Trophoblast cell (in vitro differentiated cells and primary cell): Measurements from ENCODE around the gene LYPD6B.
A peak's percentile ranks its signal among the peaks of the same experiment; 100 is the strongest.

Experiments used
- DNase-seq, 2 donors: peaks; one replicate each; pipeline ENCODE4 v3.0.0-alpha.2; 2016
- H2AFZ ChIP-seq: 2 replicates; pipeline ENCODE4 v1.6.1; 2013; ENCODE audit warnings: low read length, moderate library complexity, mild to moderate bottlenecking; ENCODE audit not compliant: insufficient read depth, poor library complexity
- H2AK5ac ChIP-seq: 2 replicates; pipeline ENCODE4 v1.6.1; 2013; ENCODE audit warnings: mild to moderate bottlenecking, low read length
- H2BK120ac ChIP-seq: 2 replicates; pipeline ENCODE4 v1.6.1; 2013; ENCODE audit warnings: low read length, mild to moderate bottlenecking, moderate library complexity; ENCODE audit not compliant: insufficient read depth, poor library complexity
- H2BK12ac ChIP-seq: 2 replicates; pipeline ENCODE4 v1.6.1; 2013; ENCODE audit warnings: mild to moderate bottlenecking, low read length, moderate library complexity
- H2BK5ac ChIP-seq: 2 replicates; pipeline ENCODE4 v1.6.1; 2013; ENCODE audit warnings: low read length, low read depth, moderate library complexity, mild to moderate bottlenecking; ENCODE audit not compliant: poor library complexity
- H3K14ac ChIP-seq: 2 replicates; pipeline ENCODE4 v1.6.1; 2013; ENCODE audit warnings: mild to moderate bottlenecking, low read length
- H3K18ac ChIP-seq: 2 replicates; pipeline ENCODE4 v1.6.1; 2013; ENCODE audit warnings: mild to moderate bottlenecking, low read length
- H3K23ac ChIP-seq: 2 replicates; pipeline ENCODE4 v1.6.1; 2013; ENCODE audit warnings: low read length
- H3K27ac ChIP-seq: 2 replicates; pipeline ENCODE4 v1.5.1; 2013; ENCODE audit warnings: low read depth, mild to moderate bottlenecking, inconsistent platforms, low read length, moderate library complexity
- H3K27me3 ChIP-seq: 2 replicates; pipeline ENCODE4 v1.6.1; 2013; ENCODE audit warnings: inconsistent platforms, mild to moderate bottlenecking, low read length, moderate library complexity; ENCODE audit not compliant: insufficient read depth
- H3K36me3 ChIP-seq, 2 experiments: 1 replicate in 1 of 2; 2 replicates in 1 of 2; pipeline ENCODE4 v1.6.1; 2013; ENCODE audit warnings: low read length in 2 of 2, mild to moderate bottlenecking in 2 of 2, moderate library complexity in 1 of 2; ENCODE audit not compliant: insufficient read depth in 2 of 2, control insufficient read depth in 1 of 2
- H3K4ac ChIP-seq: 2 replicates; pipeline ENCODE4 v1.6.1; 2013; ENCODE audit warnings: low read depth, mild to moderate bottlenecking, low read length, moderate library complexity
- H3K4me1 ChIP-seq, 2 experiments: 1 replicate in 1 of 2; 2 replicates in 1 of 2; pipeline ENCODE4 v1.6.1; 2013; ENCODE audit warnings: low read length in 2 of 2, mild to moderate bottlenecking in 2 of 2, moderate library complexity in 1 of 2; ENCODE audit not compliant: insufficient read depth in 2 of 2, control insufficient read depth in 1 of 2
- H3K4me2 ChIP-seq: 2 replicates; pipeline ENCODE4 v1.6.1; 2013; ENCODE audit warnings: inconsistent platforms, mild to moderate bottlenecking, low read length, moderate library complexity
- H3K4me3 ChIP-seq: 2 replicates; pipeline ENCODE4 v1.5.1; 2013; ENCODE audit warnings: mild to moderate bottlenecking, low read depth, low read length, inconsistent platforms
- H3K79me1 ChIP-seq: one replicate; pipeline ENCODE4 v1.6.1; 2013; ENCODE audit warnings: low read length
- H3K79me2 ChIP-seq: 2 replicates; pipeline ENCODE4 v1.6.1; 2013; ENCODE audit warnings: low read length, mild to moderate bottlenecking; ENCODE audit not compliant: control insufficient read depth, insufficient read depth, poor library complexity
- H3K9ac ChIP-seq: 2 replicates; pipeline ENCODE4 v1.6.1; 2013; ENCODE audit warnings: mild to moderate bottlenecking, low read length
- H3K9me3 ChIP-seq: 2 replicates; pipeline ENCODE4 v1.6.1; 2013; ENCODE audit warnings: low read depth, mild to moderate bottlenecking, control low read depth, inconsistent platforms, low read length; ENCODE audit not compliant: insufficient read depth
- H4K12ac ChIP-seq: 2 replicates; pipeline ENCODE4 v1.6.1; 2013; ENCODE audit warnings: low read depth, mild to moderate bottlenecking, low read length, moderate library complexity
- H4K8ac ChIP-seq: 2 replicates; pipeline ENCODE4 v1.6.1; 2013; ENCODE audit warnings: low read depth, mild to moderate bottlenecking, low read length, moderate library complexity
- H4K91ac ChIP-seq: one replicate; pipeline ENCODE4 v1.6.1; 2013; ENCODE audit warnings: low read depth, mild to moderate bottlenecking, low read length, moderate library complexity
- WGBS: extraction: QIAGEN DNeasy Blood & Tissue Kit; methylation state at CpG from one replicate; pipeline ENCODE4 v1.1.7; 2013; ENCODE audit warnings: missing lambda C conversion rate; ENCODE audit not compliant: insufficient read length, insufficient coverage; ENCODE audit errors: extremely low coverage; 5-methylcytosine and 5-hydroxymethylcytosine counted together

LYPD6B gene

GRCh38 chr2:149094217-149095015 lies 55.9 kb downstream of the LYPD6B start:
- Histone ChIP-seq H2BK12ac (no peak overlapping the region), H3K27ac (no peak overlapping the region), H3K23ac (no peak overlapping the region), H3K4me1 (peaks cover 0 to 7% of the 10 kb centered on the region in 2 experiments), H2BK120ac (no peak overlapping the region), H3K79me1 (peaks cover 5% of the 10 kb centered on the region), H4K91ac (no peak overlapping the region), H3K4ac (no peak overlapping the region), H3K36me3 (peaks cover 0 to 4% of the 10 kb centered on the region in 2 experiments), H3K9ac (no peak overlapping the region), H3K4me2 (no peak overlapping the region), H2AFZ (no peak overlapping the region), H3K4me3 (no peak overlapping the region), H3K79me2 (peaks cover 2% of the 10 kb centered on the region), H3K18ac (no peak overlapping the region), H4K12ac (no peak overlapping the region), H3K27me3 (no peaks in the 10 kb centered on the region), H3K14ac (no peak overlapping the region), H2BK5ac (no peak overlapping the region), H2AK5ac (no peak overlapping the region), H3K9me3 (peaks cover 1% of the 10 kb centered on the region), H4K8ac (no peak overlapping the region)
- WGBS: no CpG with 5 or more reads among the region's 5 CpGs
- DNase-seq: peak; percentile 19 to 84

- Histone ChIP-seq H3K36me3 (peaks cover 0 to 2% of the 10 kb centered on the region in 2 experiments), H3K4me3 (no peak overlapping the region), H4K8ac (no peak overlapping the region), H3K14ac (no peak overlapping the region), H3K4me2 (no peak overlapping the region), H3K79me1 (peaks cover 9% of the 10 kb centered on the region), H2AK5ac (no peak overlapping the region), H3K23ac (no peak overlapping the region), H3K4me1 (peaks cover 7 to 16% of the 10 kb centered on the region in 2 experiments), H2BK120ac (no peak overlapping the region), H3K79me2 (peaks cover 2% of the 10 kb centered on the region), H3K27ac (no peak overlapping the region), H4K91ac (no peak overlapping the region), H3K27me3 (no peaks in the 10 kb centered on the region), H2BK12ac (no peak overlapping the region), H3K4ac (no peak overlapping the region), H4K12ac (no peak overlapping the region), H2AFZ (no peak overlapping the region), H3K9ac (no peak overlapping the region), H2BK5ac (no peak overlapping the region), H3K18ac (no peak overlapping the region), H3K9me3 (peaks cover 1% of the 10 kb centered on the region)
- no peak for DNase-seq
- no CpG with 5 or more reads among the region's 2 CpGs for WGBS
These were observed 60.2 kb downstream of the LYPD6B start for GRCh38 chr2:149098701-149099100.

- H3K27me3 ChIP-seq: no peaks in the 10 kb centered on the region
- no peak overlapping the region for H3K14ac ChIP-seq
- peaks cover 0 to 2% of the 10 kb centered on the region in 2 experiments for H3K36me3 ChIP-seq
- no peak overlapping the region for H3K23ac ChIP-seq
- H2AFZ ChIP-seq: no peak overlapping the region
- H2BK5ac ChIP-seq: no peak overlapping the region
- DNase-seq: no peak
- peak overlapping the region; percentile 1 for H4K91ac ChIP-seq
- no CpG with 5 or more reads among the region's 3 CpGs for WGBS
- peak overlapping the region; percentile 7 for H2BK12ac ChIP-seq
- no peak overlapping the region for H3K4me2 ChIP-seq
- H4K8ac ChIP-seq: no peak overlapping the region
- peaks cover 1% of the 10 kb centered on the region for H3K9me3 ChIP-seq
- peaks cover 7 to 16% of the 10 kb centered on the region in 2 experiments for H3K4me1 ChIP-seq
- H3K4me3 ChIP-seq: no peak overlapping the region
- peak overlapping the region; percentile 34 for H3K18ac ChIP-seq
- H3K79me1 ChIP-seq: peaks cover 9% of the 10 kb centered on the region
- peaks cover 2% of the 10 kb centered on the region for H3K79me2 ChIP-seq
- no peak overlapping the region for H4K12ac ChIP-seq
- H3K4ac ChIP-seq: no peak overlapping the region
- no peak overlapping the region for H2AK5ac ChIP-seq
- no peak overlapping the region for H3K27ac ChIP-seq
- no peak overlapping the region for H3K9ac ChIP-seq
- peak overlapping the region; percentile 19 for H2BK120ac ChIP-seq
These were observed 60.8 kb downstream of the LYPD6B start for GRCh38 chr2:149099298-149099697.

GRCh38 chr2:149100739-149101699 lies 62.5 kb downstream of the LYPD6B start:
- H3K79me2 ChIP-seq: no peaks in the 10 kb centered on the region
- peak overlapping the region; percentile 50 for H4K91ac ChIP-seq
- H4K8ac ChIP-seq: no peak overlapping the region
- no peak overlapping the region for H2AFZ ChIP-seq
- peaks cover 0 to 2% of the 10 kb centered on the region in 2 experiments for H3K36me3 ChIP-seq
- no peak overlapping the region for H3K4me2 ChIP-seq
- peaks cover 1% of the 10 kb centered on the region for H3K9me3 ChIP-seq
- H3K23ac ChIP-seq: no peak overlapping the region
- H3K4ac ChIP-seq: no peak overlapping the region
- H3K9ac ChIP-seq: no peak overlapping the region
- no peak for DNase-seq
- H4K12ac ChIP-seq: no peak overlapping the region
- H3K18ac ChIP-seq: no peak overlapping the region
- H2BK120ac ChIP-seq: peak overlapping the region; percentile 4
- H2AK5ac ChIP-seq: no peak overlapping the region
- peak overlapping the region; percentile 49 for H2BK5ac ChIP-seq
- peaks cover 7 to 16% of the 10 kb centered on the region in 2 experiments for H3K4me1 ChIP-seq
- H3K14ac ChIP-seq: peak overlapping the region; percentile 5
- no peak overlapping the region for H3K4me3 ChIP-seq
- H3K79me1 ChIP-seq: peaks cover 6% of the 10 kb centered on the region
- peak overlapping the region; percentile 64 for H2BK12ac ChIP-seq
- no CpG with 5 or more reads among the region's 12 CpGs for WGBS
- H3K27ac ChIP-seq: peak overlapping the region; percentile 51
- no peaks in the 10 kb centered on the region for H3K27me3 ChIP-seq
